HG03442 (cell line): ENCODE measurements around the gene KDM7A.

Experiments used
- ATAC-seq: cut with Tn5 transposase; IDR thresholded peaks from one replicate; pipeline ENCODE4 v1.9.1; 2021; ENCODE audit warnings: mild to moderate bottlenecking, moderate library complexity; ENCODE audit not compliant: unreplicated experiment

Gene KDM7A, protein sequence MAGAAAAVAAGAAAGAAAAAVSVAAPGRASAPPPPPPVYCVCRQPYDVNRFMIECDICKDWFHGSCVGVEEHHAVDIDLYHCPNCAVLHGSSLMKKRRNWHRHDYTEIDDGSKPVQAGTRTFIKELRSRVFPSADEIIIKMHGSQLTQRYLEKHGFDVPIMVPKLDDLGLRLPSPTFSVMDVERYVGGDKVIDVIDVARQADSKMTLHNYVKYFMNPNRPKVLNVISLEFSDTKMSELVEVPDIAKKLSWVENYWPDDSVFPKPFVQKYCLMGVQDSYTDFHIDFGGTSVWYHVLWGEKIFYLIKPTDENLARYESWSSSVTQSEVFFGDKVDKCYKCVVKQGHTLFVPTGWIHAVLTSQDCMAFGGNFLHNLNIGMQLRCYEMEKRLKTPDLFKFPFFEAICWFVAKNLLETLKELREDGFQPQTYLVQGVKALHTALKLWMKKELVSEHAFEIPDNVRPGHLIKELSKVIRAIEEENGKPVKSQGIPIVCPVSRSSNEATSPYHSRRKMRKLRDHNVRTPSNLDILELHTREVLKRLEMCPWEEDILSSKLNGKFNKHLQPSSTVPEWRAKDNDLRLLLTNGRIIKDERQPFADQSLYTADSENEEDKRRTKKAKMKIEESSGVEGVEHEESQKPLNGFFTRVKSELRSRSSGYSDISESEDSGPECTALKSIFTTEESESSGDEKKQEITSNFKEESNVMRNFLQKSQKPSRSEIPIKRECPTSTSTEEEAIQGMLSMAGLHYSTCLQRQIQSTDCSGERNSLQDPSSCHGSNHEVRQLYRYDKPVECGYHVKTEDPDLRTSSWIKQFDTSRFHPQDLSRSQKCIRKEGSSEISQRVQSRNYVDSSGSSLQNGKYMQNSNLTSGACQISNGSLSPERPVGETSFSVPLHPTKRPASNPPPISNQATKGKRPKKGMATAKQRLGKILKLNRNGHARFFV

DNA sequence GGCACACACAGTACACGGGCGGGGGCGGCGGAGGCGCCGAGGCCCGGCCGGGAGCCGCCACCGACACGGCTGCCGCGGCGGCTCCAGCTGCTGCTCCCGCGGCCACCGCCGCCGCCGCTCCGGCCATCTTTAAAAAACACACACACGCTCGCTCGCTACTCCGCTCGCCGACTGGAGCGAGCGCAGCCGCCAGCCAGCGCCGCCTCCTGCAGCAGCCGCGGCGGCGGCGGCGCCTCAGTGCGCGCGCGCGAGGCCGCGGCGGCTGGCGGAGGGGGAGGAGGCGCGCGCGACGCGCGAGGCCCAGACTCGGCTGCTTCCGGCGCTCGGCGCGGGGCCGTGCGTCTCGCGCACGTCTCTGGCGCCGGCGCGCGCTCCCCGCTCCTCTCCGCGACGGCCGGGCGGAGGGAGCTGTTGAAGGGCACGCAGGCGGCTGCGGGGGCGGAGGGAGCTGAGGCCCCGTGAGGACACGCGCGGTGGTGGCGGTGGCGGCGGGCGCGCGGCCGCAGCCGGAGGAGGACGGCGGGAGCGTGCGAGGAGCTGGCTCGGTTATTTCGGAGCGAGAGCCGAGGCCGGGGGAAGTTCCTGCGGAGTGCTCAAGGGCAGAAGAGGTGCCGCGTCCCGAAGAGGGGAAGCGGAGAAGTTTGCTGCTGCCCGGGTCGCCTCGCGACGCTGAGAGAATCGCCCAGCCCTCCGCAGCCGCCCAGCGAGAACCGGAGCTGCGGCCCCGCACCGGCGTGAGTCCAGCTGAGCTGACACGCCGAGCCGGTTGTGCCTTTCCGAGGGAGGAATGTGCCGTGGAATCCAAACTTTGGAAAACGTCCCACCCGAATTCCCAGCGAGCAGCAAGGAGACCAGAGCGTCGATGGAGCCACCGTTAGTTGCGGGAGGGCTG, at the start of gene KDM7A:
KDM7A (minus strand) TSS at position 173 of the 892 bp plus-strand sequence; CDS start at position 127, 46 bp downstream.
- ATAC-seq, result peak; percentile 62

GRCh38 chr7:140225562-140226249, 48.9 kb upstream of the KDM7A start:
- ATAC-seq, result no peak

GRCh38 chr7:140223515-140224221, 46.9 kb upstream of the KDM7A start:
- ATAC-seq, result no peak

GRCh38 chr7:140222814-140223213, 46.0 kb upstream of the KDM7A start:
- no peak for ATAC-seq

GRCh38 chr7:140219672-140220524, 43.1 kb upstream of the KDM7A start:
- ATAC-seq, result no peak

- no peak for ATAC-seq
Measured at GRCh38 chr7:140218656-140219055, 41.9 kb upstream of the KDM7A start.

GRCh38 chr7:140217750-140218501, 41.1 kb upstream of the KDM7A start:
- ATAC-seq, result no peak

DNA sequence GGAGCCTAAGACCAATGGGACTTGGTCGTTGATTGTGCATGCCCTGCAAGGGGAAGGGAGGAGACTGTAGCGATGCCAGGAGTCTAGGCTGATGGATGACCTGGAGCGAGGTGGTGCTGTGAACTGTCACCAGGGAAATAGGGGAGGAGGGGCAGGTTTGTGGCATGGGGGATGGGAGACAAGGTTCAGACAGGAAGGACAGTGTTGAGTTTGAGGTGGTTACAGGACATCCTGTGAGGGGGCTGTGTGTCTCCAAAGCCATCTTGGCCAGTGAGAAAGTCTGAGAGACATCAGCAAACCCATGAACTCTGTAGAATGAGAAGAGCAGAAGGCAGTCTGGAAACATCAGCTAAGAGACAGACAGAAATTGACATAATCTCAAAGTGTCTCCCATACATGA, 38.5 kb upstream of the KDM7A start:
- ATAC-seq, result no peak

GRCh38 chr7:140214075-140214684, 37.4 kb upstream of the KDM7A start:
- peak; percentile 22 for ATAC-seq

DNA sequence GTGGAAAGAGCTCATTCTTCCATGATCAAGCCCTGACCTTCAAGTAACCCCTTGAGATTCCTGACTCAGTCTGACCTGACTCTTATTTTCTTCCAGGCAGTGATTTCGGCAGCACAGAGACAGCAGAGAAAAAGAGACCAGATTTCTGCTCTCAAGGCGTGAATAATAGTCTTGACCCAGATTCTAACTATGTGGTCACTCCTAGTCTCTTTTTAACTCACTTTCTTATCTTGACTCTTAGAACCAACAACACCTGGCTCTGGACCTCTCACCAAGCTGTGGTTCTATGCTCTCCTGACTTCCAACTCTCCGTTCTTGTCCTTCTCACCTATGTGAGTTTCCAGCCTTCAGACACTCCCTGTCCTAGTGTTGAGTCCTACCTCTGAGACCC, 36.9 kb upstream of the KDM7A start:
- ATAC-seq, result peak; percentile 28

GRCh38 chr7:140212100-140212881, 35.5 kb upstream of the KDM7A start:
- ATAC-seq, result peak; percentile 61

GRCh38 chr7:140211698-140212097, 34.9 kb upstream of the KDM7A start:
- no peak for ATAC-seq

- ATAC-seq, result peak; percentile 82
Measured at GRCh38 chr7:140209866-140210609, 33.3 kb upstream of the KDM7A start.

- ATAC-seq, result no peak
Measured at GRCh38 chr7:140206616-140207389, 30.0 kb upstream of the KDM7A start.

DNA sequence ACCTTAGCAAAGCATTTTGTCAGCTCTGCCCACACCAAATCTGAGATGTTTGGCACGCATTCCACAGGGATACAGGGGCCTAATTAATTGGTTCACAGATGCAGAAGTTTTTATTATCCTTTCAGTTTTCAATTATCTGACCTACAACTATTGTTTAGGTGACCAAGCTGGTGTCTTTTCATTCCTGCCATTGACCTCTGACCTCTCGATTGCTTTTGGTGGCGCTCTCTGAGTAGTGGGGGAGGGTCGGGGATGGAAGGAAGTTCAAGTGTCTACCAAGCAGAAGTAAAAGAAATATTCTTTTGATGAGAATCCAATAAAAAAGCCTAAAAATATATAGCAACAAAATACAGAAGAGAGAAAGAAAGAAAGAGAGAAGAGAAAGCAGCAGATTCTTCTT, 28.8 kb upstream of the KDM7A start:
- no peak for ATAC-seq
